SH-SY5Y (cell line): ENCODE measurements around the gene TMEM209.

Source experiments
- GATA2 ChIP-seq: IDR thresholded peaks from 2 replicates; pipeline ENCODE4 v1.6.1; 2011; ENCODE audit warnings: mild to moderate bottlenecking, low read depth, low read length
- GATA3 ChIP-seq: IDR thresholded peaks from 2 replicates; pipeline ENCODE4 v1.6.1; 2011; ENCODE audit warnings: low read depth, mild to moderate bottlenecking, low read length, moderate library complexity

DNA sequence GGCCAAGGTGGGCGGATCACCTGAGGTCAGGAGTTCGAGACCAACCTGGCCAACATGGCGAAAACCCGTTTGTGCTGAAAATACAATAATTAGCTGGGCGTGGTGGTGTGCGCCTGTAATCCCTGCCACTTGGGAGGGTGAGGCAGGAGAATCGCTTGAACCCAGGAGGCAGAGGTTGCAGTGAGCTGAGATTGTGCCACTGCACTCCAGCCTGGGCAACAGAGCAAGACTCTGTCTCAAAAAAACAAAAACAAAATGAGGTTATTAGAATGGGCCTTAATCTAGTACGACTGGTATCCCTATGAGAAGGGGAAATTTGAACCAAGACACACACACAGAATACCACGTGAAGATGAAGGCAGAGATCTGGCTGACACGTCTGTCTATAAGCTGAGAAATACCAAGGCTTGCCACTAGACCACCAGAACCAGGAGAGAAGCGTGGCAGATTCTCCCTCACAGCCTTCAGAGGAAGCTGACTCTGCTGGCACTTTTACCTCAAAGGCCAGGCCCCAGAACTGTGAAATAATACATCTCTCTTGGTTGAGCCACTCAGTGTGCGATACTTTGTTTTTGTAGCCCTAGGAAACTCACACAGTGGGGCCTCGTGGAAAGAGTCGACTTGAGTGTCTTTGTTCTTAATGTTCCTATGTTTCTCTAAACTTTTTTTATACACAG is 59.6 kb downstream of the TMEM209 start:
- TF ChIP-seq GATA2 (no peak), GATA3 (no peak)
